HepG2 (cell line): ENCODE results near the gene PYGB. TPM values are rescaled to one million over a fixed set of nuclear protein-coding genes. Genes with fewer than 3 reads are reported as not detected.
A peak's percentile ranks its signal among the peaks of the same experiment; 100 is the strongest.

Source experiments
- CCDC6 ChIP-seq: sonication (generic); formaldehyde crosslinking; IDR thresholded peaks from 2 replicates; pipeline ENCODE4 v1.8.1; 2022; ENCODE audit warnings: mild to moderate bottlenecking, missing genetic modification reagents, moderate library complexity
- GLI4 ChIP-seq: sonication (generic); formaldehyde crosslinking; IDR thresholded peaks from 2 replicates; pipeline ENCODE4 v1.5.1; 2020; ENCODE audit warnings: missing genetic modification reagents, mild to moderate bottlenecking, moderate library complexity, borderline replicate concordance
- ISL2 ChIP-seq: sonication (generic); formaldehyde crosslinking; IDR thresholded peaks from 2 replicates; pipeline ENCODE4 v1.5.0; 2020; ENCODE audit warnings: missing genetic modification reagents
- KLF15 ChIP-seq: sonication (generic); formaldehyde crosslinking; IDR thresholded peaks from 2 replicates; pipeline ENCODE4 v1.8.1; 2023; ENCODE audit warnings: borderline replicate concordance, mild to moderate bottlenecking, inconsistent platforms, missing genetic modification reagents, mixed read lengths
- RFXAP ChIP-seq: sonication (generic); formaldehyde crosslinking; IDR thresholded peaks from 2 replicates; pipeline ENCODE4 v1.4.0; 2020; ENCODE audit warnings: missing genetic modification reagents, borderline replicate concordance
- TIGD3 ChIP-seq: sonication (generic); formaldehyde crosslinking; IDR thresholded peaks from 2 replicates; pipeline ENCODE4 v1.5.1; 2020; ENCODE audit warnings: mild to moderate bottlenecking, missing genetic modification reagents, borderline replicate concordance
- ZBTB7B ChIP-seq: sonication (generic); formaldehyde crosslinking; IDR thresholded peaks from 2 replicates; pipeline ENCODE4 v1.4.0; 2020; ENCODE audit warnings: missing genetic modification reagents
- ZNF569 ChIP-seq: sonication (generic); formaldehyde crosslinking; IDR thresholded peaks from 2 replicates; pipeline ENCODE4 v1.5.0; 2020; ENCODE audit warnings: mild to moderate bottlenecking, missing genetic modification reagents, moderate library complexity, borderline replicate concordance
- ZNF713 ChIP-seq: sonication (generic); formaldehyde crosslinking; IDR thresholded peaks from 2 replicates; pipeline ENCODE4 v1.4.0; 2020; ENCODE audit warnings: mild to moderate bottlenecking, missing genetic modification reagents
- ZNF724P ChIP-seq: sonication (generic); formaldehyde crosslinking; IDR thresholded peaks from 2 replicates; pipeline ENCODE4 v1.8.0; 2022; ENCODE audit warnings: missing genetic modification reagents, borderline replicate concordance
- ZSCAN5A ChIP-seq: sonication (generic); formaldehyde crosslinking; IDR thresholded peaks from 2 replicates; pipeline ENCODE4 v1.8.0; 2022; ENCODE audit warnings: mild to moderate bottlenecking, missing genetic modification reagents, borderline replicate concordance
- polyA plus RNA-seq, 8 experiments: library from polyadenylated mRNA; depleted of rRNA in 3 of 8; stranded (reverse) in 7 of 8; unstranded in 1 of 8; fragments of >200 nt; fragmentation: Illumina TruSeq in 4 of 8; extraction: Trizol in 4 of 8; gene quantifications; 2 replicates each; pipeline versions ENCODE4 v1.2.1 to v1.2.3, GENCODE V29; 2011 to 2016; ENCODE audit warnings: low read depth in 4 of 8, missing spikeins in 1 of 8, mixed read lengths in 1 of 8; ENCODE audit not compliant: insufficient read depth in 1 of 8
- total RNA-seq, 5 experiments: library from RNA; depleted of rRNA; stranded (reverse); fragments of >200 nt; fragmentation: Illumina TruSeq; extraction: Trizol; gene quantifications; 2 replicates each; pipeline ENCODE4 v1.2.3, GENCODE V29; 2016; ENCODE audit warnings: low read depth in 1 of 5
- TF ChIP-seq, protein P1 (sequence below): sonication (generic); formaldehyde crosslinking; IDR thresholded peaks from 2 replicates; pipeline ENCODE4 v1.5.0; 2020; ENCODE audit warnings: mild to moderate bottlenecking, missing genetic modification reagents, borderline replicate concordance
- TF ChIP-seq, protein P2 (sequence below): sonication (generic); IDR thresholded peaks from 2 replicates; pipeline ENCODE4 v1.6.1; 2016; ENCODE audit warnings: low read depth, borderline replicate concordance
- TF ChIP-seq, protein P3 (sequence below): IDR thresholded peaks from 2 replicates; pipeline ENCODE4 v1.6.1; 2012; ENCODE audit warnings: inconsistent platforms
- TF ChIP-seq, protein P4 (sequence below): sonication (generic); formaldehyde crosslinking; IDR thresholded peaks from 2 replicates; pipeline ENCODE4 v1.4.0; 2020; ENCODE audit warnings: low read depth, mild to moderate bottlenecking, missing genetic modification reagents

Gene PYGB
- total and polyA plus RNA-seq, 2 of the 13 experiments (the other 11 are each of a cell fraction or from before 2014, with no cell fraction given), result 24.2 to 86.3 TPM

DNA sequence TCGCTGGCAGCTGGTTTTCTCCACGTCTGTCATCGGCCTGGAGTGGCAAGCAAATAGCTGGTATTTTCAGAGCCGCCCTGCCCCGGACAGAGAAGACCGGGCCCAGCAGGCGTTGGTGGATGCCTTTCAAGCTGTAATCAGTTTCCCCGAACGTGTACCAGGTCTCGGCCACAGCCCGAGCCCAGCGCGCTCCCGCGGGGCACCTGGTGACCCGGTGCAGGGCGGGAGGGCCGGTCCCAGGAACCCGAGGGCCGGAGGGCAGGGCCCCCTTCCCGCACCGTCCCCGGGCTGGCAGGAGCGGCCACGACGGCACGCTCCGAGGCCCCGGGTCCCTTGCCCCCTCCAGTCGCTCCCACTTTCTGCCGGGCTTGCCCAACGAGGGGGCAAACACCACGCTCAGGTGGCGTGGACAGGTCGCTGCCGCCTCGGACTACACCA is 348 bp upstream of the PYGB start (continued):
- TF ChIP-seq, protein P1, sequence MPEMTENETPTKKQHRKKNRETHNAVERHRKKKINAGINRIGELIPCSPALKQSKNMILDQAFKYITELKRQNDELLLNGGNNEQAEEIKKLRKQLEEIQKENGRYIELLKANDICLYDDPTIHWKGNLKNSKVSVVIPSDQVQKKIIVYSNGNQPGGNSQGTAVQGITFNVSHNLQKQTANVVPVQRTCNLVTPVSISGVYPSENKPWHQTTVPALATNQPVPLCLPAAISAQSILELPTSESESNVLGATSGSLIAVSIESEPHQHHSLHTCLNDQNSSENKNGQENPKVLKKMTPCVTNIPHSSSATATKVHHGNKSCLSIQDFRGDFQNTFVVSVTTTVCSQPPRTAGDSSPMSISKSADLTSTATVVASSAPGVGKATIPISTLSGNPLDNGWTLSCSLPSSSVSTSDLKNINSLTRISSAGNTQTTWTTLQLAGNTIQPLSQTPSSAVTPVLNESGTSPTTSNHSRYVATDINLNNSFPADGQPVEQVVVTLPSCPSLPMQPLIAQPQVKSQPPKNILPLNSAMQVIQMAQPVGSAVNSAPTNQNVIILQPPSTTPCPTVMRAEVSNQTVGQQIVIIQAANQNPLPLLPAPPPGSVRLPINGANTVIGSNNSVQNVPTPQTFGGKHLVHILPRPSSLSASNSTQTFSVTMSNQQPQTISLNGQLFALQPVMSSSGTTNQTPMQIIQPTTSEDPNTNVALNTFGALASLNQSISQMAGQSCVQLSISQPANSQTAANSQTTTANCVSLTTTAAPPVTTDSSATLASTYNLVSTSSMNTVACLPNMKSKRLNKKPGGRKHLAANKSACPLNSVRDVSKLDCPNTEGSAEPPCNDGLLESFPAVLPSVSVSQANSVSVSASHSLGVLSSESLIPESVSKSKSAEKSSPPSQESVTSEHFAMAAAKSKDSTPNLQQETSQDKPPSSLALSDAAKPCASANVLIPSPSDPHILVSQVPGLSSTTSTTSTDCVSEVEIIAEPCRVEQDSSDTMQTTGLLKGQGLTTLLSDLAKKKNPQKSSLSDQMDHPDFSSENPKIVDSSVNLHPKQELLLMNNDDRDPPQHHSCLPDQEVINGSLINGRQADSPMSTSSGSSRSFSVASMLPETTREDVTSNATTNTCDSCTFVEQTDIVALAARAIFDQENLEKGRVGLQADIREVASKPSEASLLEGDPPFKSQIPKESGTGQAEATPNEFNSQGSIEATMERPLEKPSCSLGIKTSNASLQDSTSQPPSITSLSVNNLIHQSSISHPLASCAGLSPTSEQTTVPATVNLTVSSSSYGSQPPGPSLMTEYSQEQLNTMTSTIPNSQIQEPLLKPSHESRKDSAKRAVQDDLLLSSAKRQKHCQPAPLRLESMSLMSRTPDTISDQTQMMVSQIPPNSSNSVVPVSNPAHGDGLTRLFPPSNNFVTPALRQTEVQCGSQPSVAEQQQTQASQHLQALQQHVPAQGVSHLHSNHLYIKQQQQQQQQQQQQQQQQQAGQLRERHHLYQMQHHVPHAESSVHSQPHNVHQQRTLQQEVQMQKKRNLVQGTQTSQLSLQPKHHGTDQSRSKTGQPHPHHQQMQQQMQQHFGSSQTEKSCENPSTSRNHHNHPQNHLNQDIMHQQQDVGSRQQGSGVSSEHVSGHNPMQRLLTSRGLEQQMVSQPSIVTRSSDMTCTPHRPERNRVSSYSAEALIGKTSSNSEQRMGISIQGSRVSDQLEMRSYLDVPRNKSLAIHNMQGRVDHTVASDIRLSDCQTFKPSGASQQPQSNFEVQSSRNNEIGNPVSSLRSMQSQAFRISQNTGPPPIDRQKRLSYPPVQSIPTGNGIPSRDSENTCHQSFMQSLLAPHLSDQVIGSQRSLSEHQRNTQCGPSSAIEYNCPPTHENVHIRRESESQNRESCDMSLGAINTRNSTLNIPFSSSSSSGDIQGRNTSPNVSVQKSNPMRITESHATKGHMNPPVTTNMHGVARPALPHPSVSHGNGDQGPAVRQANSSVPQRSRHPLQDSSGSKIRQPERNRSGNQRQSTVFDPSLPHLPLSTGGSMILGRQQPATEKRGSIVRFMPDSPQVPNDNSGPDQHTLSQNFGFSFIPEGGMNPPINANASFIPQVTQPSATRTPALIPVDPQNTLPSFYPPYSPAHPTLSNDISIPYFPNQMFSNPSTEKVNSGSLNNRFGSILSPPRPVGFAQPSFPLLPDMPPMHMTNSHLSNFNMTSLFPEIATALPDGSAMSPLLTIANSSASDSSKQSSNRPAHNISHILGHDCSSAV (CRISPR knock-in tag), result no peak
- TF ChIP-seq KLF15 (CRISPR knock-in tag) (peak; percentile 88), ZNF569 (no peak), ISL2 (CRISPR knock-in tag) (0 out of 2 replicates have a peak, but pooled peaks have one; percentile 23), ZBTB7B (CRISPR knock-in tag) (no peak), ZNF713 (CRISPR knock-in tag) (no peak), TIGD3 (CRISPR knock-in tag) (peak; percentile 81; the same call in 1 of the 2 replicates), ZSCAN5A (CRISPR knock-in tag) (no peak; the same call in 1 of the 2 replicates), ZNF724P (CRISPR knock-in tag) (0 out of 2 replicates have a peak, but pooled peaks have one; percentile 29), CCDC6 (CRISPR knock-in tag) (peak; percentile 16; the same call in 1 of the 2 replicates), RFXAP (CRISPR knock-in tag) (0 out of 2 replicates have a peak, but pooled peaks have one; percentile 1), GLI4 (CRISPR knock-in tag) (0 out of 2 replicates have a peak, but pooled peaks have one; percentile 62)
- TF ChIP-seq, protein P2, sequence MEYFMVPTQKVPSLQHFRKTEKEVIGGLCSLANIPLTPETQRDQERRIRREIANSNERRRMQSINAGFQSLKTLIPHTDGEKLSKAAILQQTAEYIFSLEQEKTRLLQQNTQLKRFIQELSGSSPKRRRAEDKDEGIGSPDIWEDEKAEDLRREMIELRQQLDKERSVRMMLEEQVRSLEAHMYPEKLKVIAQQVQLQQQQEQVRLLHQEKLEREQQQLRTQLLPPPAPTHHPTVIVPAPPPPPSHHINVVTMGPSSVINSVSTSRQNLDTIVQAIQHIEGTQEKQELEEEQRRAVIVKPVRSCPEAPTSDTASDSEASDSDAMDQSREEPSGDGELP, result 0 out of 2 replicates have a peak, but pooled peaks have one; percentile 10
- TF ChIP-seq, protein P3, sequence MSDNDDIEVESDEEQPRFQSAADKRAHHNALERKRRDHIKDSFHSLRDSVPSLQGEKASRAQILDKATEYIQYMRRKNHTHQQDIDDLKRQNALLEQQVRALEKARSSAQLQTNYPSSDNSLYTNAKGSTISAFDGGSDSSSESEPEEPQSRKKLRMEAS, result peak; percentile 74; the same call in 1 of the 2 replicates
- TF ChIP-seq, protein P4, sequence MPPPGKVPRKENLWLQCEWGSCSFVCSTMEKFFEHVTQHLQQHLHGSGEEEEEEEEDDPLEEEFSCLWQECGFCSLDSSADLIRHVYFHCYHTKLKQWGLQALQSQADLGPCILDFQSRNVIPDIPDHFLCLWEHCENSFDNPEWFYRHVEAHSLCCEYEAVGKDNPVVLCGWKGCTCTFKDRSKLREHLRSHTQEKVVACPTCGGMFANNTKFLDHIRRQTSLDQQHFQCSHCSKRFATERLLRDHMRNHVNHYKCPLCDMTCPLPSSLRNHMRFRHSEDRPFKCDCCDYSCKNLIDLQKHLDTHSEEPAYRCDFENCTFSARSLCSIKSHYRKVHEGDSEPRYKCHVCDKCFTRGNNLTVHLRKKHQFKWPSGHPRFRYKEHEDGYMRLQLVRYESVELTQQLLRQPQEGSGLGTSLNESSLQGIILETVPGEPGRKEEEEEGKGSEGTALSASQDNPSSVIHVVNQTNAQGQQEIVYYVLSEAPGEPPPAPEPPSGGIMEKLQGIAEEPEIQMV, result 0 out of 2 replicates have a peak, but pooled peaks have one; percentile 36
